HepG2 (cell line): Measurements from ENCODE around the gene RSPH1. TPM values are rescaled to one million over a fixed set of nuclear protein-coding genes. Genes with fewer than 3 reads are reported as not detected.
A peak's percentile ranks its signal among the peaks of the same experiment; 100 is the strongest.

Experiments used
- ATAC-seq: fragments of 200-7000 bp; cut with Tn5 transposase; 3 replicates; pipeline ENCODE4 v1.9.1; 2020; ENCODE audit warnings: mild to moderate bottlenecking, moderate library complexity
- BruUV-seq: library from RNA; stranded (reverse); fragments of 400-500 nt; replicated peaks from 2 replicates; lab custom pipeline; 2021; lab: Mats Ljungman, UMichigan
- CTCF ChIA-PET: fragments of 300-600 bp; formaldehyde crosslinking; extraction: SDS; loops from one replicate; lab custom pipeline; 2021; ENCODE audit warnings: low total read pairs, inconsistent platforms, low intra/inter-chr PET ratio; lab: Yijun Ruan, JAX
- POLR2A ChIA-PET: fragments of 350-600 bp; sonication (Branson Sonifier 250); formaldehyde crosslinking; loops from one replicate; lab custom pipeline; 2020; ENCODE audit warnings: antibody characterized with exemption, inconsistent platforms; lab: Yijun Ruan, JAX
- DNase-seq: peaks from one replicate; pipeline ENCODE4 v3.0.0-alpha.2; 2015; ENCODE audit warnings: low spot score
- FAIRE-seq: peaks from 3 replicates; lab custom pipeline; 2011; peaks lifted over from hg19 to GRCh38; lab: Jason Lieb, UNC
- H2AFZ ChIP-seq: one replicate; pipeline ENCODE4 v1.6.1; 2011; ENCODE audit warnings: low read length, inconsistent platforms
- H3K27ac ChIP-seq: fragments of 300-600 bp; 3 replicates; pipeline ENCODE4 v1.8.0; 2011; ENCODE audit warnings: mixed run types, mild to moderate bottlenecking, mixed read lengths, low read length, inconsistent platforms; ENCODE audit not compliant: insufficient read depth; ENCODE audit errors: extremely low read length
- H3K27me3 ChIP-seq, 2 experiments: fragments of 200-600 bp in 1 of 2; 2 replicates in 1 of 2; 3 replicates in 1 of 2; pipeline versions ENCODE4 v1.6.0 to v1.8.0; 2011; ENCODE audit warnings: low read length in 2 of 2, mild to moderate bottlenecking in 2 of 2, moderate library complexity in 2 of 2, inconsistent platforms in 1 of 2; ENCODE audit not compliant: insufficient read depth in 2 of 2, control insufficient read depth in 1 of 2
- H3K36me3 ChIP-seq, 2 experiments: fragments of 200-600 bp in 1 of 2; replicated peaks in 1 of 2; 2 replicates in 1 of 2; 3 replicates in 1 of 2; pipeline versions ENCODE4 v1.5.1 to v1.8.0; 2011; ENCODE audit warnings: low read length in 2 of 2, inconsistent platforms in 1 of 2; ENCODE audit not compliant: insufficient read depth in 2 of 2, control insufficient read depth in 1 of 2
- H3K4me1 ChIP-seq: 2 replicates; pipeline ENCODE4 v1.5.1; 2012; ENCODE audit warnings: low read length, inconsistent platforms; ENCODE audit not compliant: insufficient read depth
- H3K4me2 ChIP-seq: 2 replicates; pipeline ENCODE4 v1.6.0; 2011; ENCODE audit warnings: low read depth, low read length, inconsistent platforms
- H3K4me3 ChIP-seq, 3 experiments: fragments of 200-600 bp in 1 of 3; sonication (generic), shearing (Covaris generic) in 1 of 3; replicated peaks in 1 of 3; 2 replicates each; pipeline ENCODE4 v1.5.1; 2011 to 2016; ENCODE audit warnings: low read length in 3 of 3, inconsistent platforms in 2 of 3, low read depth in 2 of 3, mild to moderate bottlenecking in 2 of 3, control low read depth in 1 of 3, mixed read lengths in 1 of 3; ENCODE audit not compliant: insufficient read depth in 1 of 3
- H3K79me2 ChIP-seq: one replicate; pipeline ENCODE4 v1.6.1; 2011; ENCODE audit warnings: low read length, inconsistent platforms; ENCODE audit not compliant: insufficient read depth
- H3K9ac ChIP-seq: 2 replicates; pipeline ENCODE4 v1.6.0; 2011; ENCODE audit warnings: mild to moderate bottlenecking, low read depth, low read length, inconsistent platforms; ENCODE audit not compliant: insufficient read depth
- H3K9me3 ChIP-seq: 2 replicates; pipeline ENCODE4 v1.5.1; 2012; ENCODE audit warnings: mild to moderate bottlenecking, low read length
- H4K20me1 ChIP-seq: 2 replicates; pipeline ENCODE4 v1.6.0; 2011; ENCODE audit warnings: inconsistent platforms, mild to moderate bottlenecking, low read length, moderate library complexity; ENCODE audit not compliant: insufficient read depth
- BRCA1 ChIP-seq: sonication (generic); formaldehyde crosslinking; IDR thresholded peaks from 2 replicates; pipeline ENCODE4 v1.4.0; 2020; ENCODE audit warnings: missing genetic modification reagents
- ETV5 ChIP-seq: IDR thresholded peaks from 2 replicates; pipeline ENCODE4 v1.6.1; 2018; ENCODE audit warnings: missing biosample characterization, missing genetic modification reagents, inconsistent platforms, borderline replicate concordance
- MBNL3 ChIP-seq: fragments of 250-450 bp; sonication (Bioruptor Pico); conservative IDR thresholded peaks from 2 replicates; pipeline ENCODE4 v1.8.0; 2022; ENCODE audit warnings: mild to moderate bottlenecking, inconsistent platforms
- NFKB2 ChIP-seq: sonication (generic); formaldehyde crosslinking; IDR thresholded peaks from 2 replicates; pipeline ENCODE4 v1.4.0; 2020; ENCODE audit warnings: missing genetic modification reagents, borderline replicate concordance
- NFYB ChIP-seq: sonication (generic); formaldehyde crosslinking; IDR thresholded peaks from 2 replicates; pipeline ENCODE4 v1.4.0; 2020; ENCODE audit warnings: missing genetic modification reagents
- RARA ChIP-seq: IDR thresholded peaks from 2 replicates; pipeline ENCODE4 v1.6.1; 2016; ENCODE audit warnings: missing genetic modification reagents, missing compliant biosample characterization
- TEAD3 ChIP-seq: optimal IDR thresholded peaks from 2 replicates; pipeline ENCODE3; 2016; ENCODE audit warnings: borderline replicate concordance
- ZNF253 ChIP-seq: sonication (generic); formaldehyde crosslinking; IDR thresholded peaks from 2 replicates; pipeline ENCODE4 v1.8.0; 2022; ENCODE audit warnings: mild to moderate bottlenecking, missing genetic modification reagents, borderline replicate concordance
- ZNF569 ChIP-seq: sonication (generic); formaldehyde crosslinking; IDR thresholded peaks from 2 replicates; pipeline ENCODE4 v1.5.0; 2020; ENCODE audit warnings: mild to moderate bottlenecking, missing genetic modification reagents, moderate library complexity, borderline replicate concordance
- ZNF879 ChIP-seq: sonication (generic); formaldehyde crosslinking; IDR thresholded peaks from 2 replicates; pipeline ENCODE4 v1.8.1; 2023; ENCODE audit warnings: missing genetic modification reagents
- WGBS: methylation state at CpG from one replicate; pipeline ENCODE4 v1.1.6; 2017; ENCODE audit warnings: low lambda C conversion rate; 5-methylcytosine and 5-hydroxymethylcytosine counted together
- in situ Hi-C: cut with HindIII; loops from 2 replicates; pipeline ENCODE4 v1.10.0; 2017; ENCODE audit warnings: low pct_unique_long_range_greater_than_20kb; ENCODE audit not compliant: extremely low pct_ligation_motif_present
- intact Hi-C: fragments of 100-400 bp; cut with micrococcal nuclease; formaldehyde crosslinking; loops from one replicate; pipeline ENCODE4 v1.10.0; 2022; ENCODE audit not compliant: unreplicated experiment
- polyA plus RNA-seq, 8 experiments: library from polyadenylated mRNA; depleted of rRNA in 3 of 8; stranded (reverse) in 7 of 8; unstranded in 1 of 8; fragments of >200 nt; fragmentation: Illumina TruSeq in 4 of 8; extraction: Trizol in 4 of 8; gene quantifications; 2 replicates each; pipeline versions ENCODE4 v1.2.1 to v1.2.3, GENCODE V29; 2011 to 2016; ENCODE audit warnings: low read depth in 4 of 8, missing spikeins in 1 of 8, mixed read lengths in 1 of 8; ENCODE audit not compliant: insufficient read depth in 1 of 8
- total RNA-seq, 5 experiments: library from RNA; depleted of rRNA; stranded (reverse); fragments of >200 nt; fragmentation: Illumina TruSeq; extraction: Trizol; gene quantifications; 2 replicates each; pipeline ENCODE4 v1.2.3, GENCODE V29; 2016; ENCODE audit warnings: low read depth in 1 of 5
- TF ChIP-seq, protein P1 (sequence below): IDR thresholded peaks from 2 replicates; pipeline ENCODE4 v1.4.0; 2020; ENCODE audit warnings: mild to moderate bottlenecking, missing genetic modification reagents

RSPH1 gene
- total and polyA plus RNA-seq, 2 of the 13 experiments (the other 11 are each of a cell fraction or from before 2014, with no cell fraction given), result not detected

DNA sequence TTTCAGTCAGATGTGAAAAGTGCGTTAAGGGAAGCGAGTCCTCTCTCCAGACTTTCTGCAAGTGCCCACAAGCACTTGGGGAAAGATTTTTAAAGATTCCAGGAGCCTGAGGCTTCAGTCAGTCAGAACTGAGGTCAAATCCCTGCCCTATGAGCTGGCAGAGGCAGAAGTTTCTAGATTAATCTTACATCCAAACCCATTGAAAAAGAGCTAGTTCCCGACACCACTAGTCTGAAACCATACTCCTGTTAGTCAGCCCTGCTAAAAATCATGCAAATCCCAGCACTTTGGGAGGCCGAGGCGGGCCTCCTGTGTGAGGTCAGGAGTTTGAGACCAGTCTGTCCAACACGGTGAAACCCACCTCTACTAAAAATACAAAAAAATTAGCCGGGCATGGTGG lies 21.0 kb downstream of the RSPH1 start:
- Histone ChIP-seq H3K9ac (no peak overlapping the region), H3K4me2 (no peak overlapping the region), H3K4me3 (no peak overlapping the region), H3K36me3 (no peaks in the 10 kb centered on the region), H4K20me1 (no peaks in the 10 kb centered on the region), H3K79me2 (no peaks in the 10 kb centered on the region), H2AFZ (no peak overlapping the region), H3K4me1 (peaks cover 14% of the 10 kb centered on the region), H3K27me3 (peaks cover 0 to 2% of the 10 kb centered on the region in 2 experiments; a peak in 1 of 5 replicates), H3K9me3 (no peaks in the 10 kb centered on the region), H3K27ac (no peak overlapping the region)
- CTCF ChIA-PET, result no interaction called here
- 67% methylated on average over 5 of the region's 7 CpGs for WGBS
- DNase-seq, result no peak
- ATAC-seq, result no peak
- TF ChIP-seq NFYB (CRISPR knock-in tag), result no peak
- no peak for TF ChIP-seq ZNF253
- TF ChIP-seq MBNL3 (CRISPR knock-in tag), result no peak
- no peak for TF ChIP-seq BRCA1 (CRISPR knock-in tag)
- POLR2A ChIA-PET, result no interaction called here
- in situ Hi-C loops (no loop called here), intact Hi-C loops (no loop called here)
- no TSS peak for BruUV-seq
- FAIRE-seq, result no peak

DNA sequence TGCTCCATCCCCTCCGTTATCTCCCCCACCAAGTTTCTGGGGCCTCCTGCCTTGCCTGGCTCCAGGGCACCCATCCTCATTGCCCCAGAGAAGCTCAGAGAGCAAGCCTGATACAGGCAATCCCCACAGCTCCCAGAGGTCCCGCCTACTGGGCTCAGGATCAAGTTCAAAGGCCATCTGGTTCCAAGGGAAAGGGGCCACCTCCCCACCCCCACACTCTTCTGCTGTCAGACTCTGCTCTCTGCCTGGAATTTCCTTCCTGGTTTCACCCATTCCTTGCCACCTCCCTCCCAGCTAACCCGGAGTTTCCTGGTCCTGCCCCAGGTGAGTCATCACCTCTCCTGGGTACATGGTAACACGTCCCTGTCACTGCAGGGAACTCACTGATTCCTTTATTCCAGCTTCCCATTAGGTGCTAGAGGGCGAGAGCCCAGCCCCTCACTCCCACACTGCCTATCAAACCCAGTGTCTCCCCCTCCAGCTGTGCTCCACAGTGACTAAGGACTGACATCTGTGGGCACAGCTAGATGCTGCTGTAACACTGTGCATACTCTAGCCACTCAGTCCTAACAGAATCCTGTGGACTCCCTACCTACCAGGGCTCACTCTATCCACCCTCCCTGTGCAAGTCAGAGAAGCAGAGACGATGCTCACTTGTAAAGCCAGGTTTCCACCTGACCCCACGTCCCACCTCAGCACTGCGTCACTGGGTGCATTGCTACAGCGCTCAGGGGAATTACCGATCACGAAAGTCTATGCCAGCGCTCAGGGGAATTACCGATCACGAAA lies 21.8 kb downstream of the RSPH1 start:
- no peak overlapping the region for H3K27ac ChIP-seq
- intact Hi-C loops, result no loop called here
- no peaks in the 10 kb centered on the region for H3K36me3 ChIP-seq
- BruUV-seq, result no TSS peak
- CTCF ChIA-PET, result no interaction called here
- H3K4me3 ChIP-seq, result no peak overlapping the region
- no peaks in the 10 kb centered on the region for H3K79me2 ChIP-seq
- 54% methylated on average over 13 of the region's 14 CpGs for WGBS
- FAIRE-seq (peak; percentile 30), ATAC-seq (peak; percentile 82), DNase-seq (peak; percentile 41)
- H3K4me2 ChIP-seq, result 0 out of 2 replicates have a peak overlapping the region, but pooled peaks have one; percentile 18
- POLR2A ChIA-PET, result no interaction called here
- in situ Hi-C loops, result no loop called here
- H4K20me1 ChIP-seq, result no peaks in the 10 kb centered on the region
- H3K9me3 ChIP-seq, result no peaks in the 10 kb centered on the region
- H3K9ac ChIP-seq, result no peak overlapping the region
- no peaks in the 10 kb centered on the region for H3K27me3 ChIP-seq
- H3K4me1 ChIP-seq, result peaks cover 20% of the 10 kb centered on the region
- no peak overlapping the region for H2AFZ ChIP-seq
- no peak for TF ChIP-seq ZNF879 (CRISPR knock-in tag)
- TF ChIP-seq, protein P1, sequence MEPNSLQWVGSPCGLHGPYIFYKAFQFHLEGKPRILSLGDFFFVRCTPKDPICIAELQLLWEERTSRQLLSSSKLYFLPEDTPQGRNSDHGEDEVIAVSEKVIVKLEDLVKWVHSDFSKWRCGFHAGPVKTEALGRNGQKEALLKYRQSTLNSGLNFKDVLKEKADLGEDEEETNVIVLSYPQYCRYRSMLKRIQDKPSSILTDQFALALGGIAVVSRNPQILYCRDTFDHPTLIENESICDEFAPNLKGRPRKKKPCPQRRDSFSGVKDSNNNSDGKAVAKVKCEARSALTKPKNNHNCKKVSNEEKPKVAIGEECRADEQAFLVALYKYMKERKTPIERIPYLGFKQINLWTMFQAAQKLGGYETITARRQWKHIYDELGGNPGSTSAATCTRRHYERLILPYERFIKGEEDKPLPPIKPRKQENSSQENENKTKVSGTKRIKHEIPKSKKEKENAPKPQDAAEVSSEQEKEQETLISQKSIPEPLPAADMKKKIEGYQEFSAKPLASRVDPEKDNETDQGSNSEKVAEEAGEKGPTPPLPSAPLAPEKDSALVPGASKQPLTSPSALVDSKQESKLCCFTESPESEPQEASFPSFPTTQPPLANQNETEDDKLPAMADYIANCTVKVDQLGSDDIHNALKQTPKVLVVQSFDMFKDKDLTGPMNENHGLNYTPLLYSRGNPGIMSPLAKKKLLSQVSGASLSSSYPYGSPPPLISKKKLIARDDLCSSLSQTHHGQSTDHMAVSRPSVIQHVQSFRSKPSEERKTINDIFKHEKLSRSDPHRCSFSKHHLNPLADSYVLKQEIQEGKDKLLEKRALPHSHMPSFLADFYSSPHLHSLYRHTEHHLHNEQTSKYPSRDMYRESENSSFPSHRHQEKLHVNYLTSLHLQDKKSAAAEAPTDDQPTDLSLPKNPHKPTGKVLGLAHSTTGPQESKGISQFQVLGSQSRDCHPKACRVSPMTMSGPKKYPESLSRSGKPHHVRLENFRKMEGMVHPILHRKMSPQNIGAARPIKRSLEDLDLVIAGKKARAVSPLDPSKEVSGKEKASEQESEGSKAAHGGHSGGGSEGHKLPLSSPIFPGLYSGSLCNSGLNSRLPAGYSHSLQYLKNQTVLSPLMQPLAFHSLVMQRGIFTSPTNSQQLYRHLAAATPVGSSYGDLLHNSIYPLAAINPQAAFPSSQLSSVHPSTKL, result 0 out of 2 replicates have a peak, but pooled peaks have one; percentile 7
- peak; percentile 49 for TF ChIP-seq RARA (CRISPR knock-in tag)
- TF ChIP-seq NFKB2, result no peak
- peak; percentile 24; the same call in 1 of the 2 replicates for TF ChIP-seq ETV5 (CRISPR knock-in tag)
- TF ChIP-seq ZNF569 (CRISPR knock-in tag), result no peak
- peak; percentile 67 for TF ChIP-seq TEAD3 (CRISPR knock-in tag)
